NCI-H82 (cell line): ENCODE measurements around the gene LCMT1.
"Not testable (repeated sequence)": the region's sequence is repeated elsewhere in the genome, so short reads cannot be mapped to it uniquely, and the experiment has no call there.

Source experiments
- DNase-seq: peaks from one replicate; lab custom pipeline; 2025; lab: John Stamatoyannopoulos, UW

Gene LCMT1

DNA sequence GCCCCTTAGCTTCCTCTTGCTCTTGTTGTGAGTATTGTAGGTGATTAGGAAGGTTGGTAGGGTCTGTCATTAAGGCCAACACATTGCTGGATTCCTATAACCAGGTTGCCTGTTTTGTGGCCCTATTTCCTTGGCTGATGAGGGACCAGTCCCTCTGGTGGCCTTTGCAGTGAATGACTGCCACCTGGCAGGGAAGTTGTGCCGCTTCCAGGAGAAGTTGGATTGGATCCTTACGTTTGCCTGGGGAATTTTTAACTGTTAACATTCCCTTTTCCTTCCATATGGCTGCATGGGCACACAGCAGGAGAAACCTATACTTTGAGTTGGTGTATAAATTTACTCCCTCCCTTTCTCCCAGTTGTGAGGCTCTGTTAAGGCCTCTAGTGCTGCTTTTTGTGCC lies 32.4 kb downstream of the LCMT1 start:
- peak; percentile 27 for DNase-seq

DNA sequence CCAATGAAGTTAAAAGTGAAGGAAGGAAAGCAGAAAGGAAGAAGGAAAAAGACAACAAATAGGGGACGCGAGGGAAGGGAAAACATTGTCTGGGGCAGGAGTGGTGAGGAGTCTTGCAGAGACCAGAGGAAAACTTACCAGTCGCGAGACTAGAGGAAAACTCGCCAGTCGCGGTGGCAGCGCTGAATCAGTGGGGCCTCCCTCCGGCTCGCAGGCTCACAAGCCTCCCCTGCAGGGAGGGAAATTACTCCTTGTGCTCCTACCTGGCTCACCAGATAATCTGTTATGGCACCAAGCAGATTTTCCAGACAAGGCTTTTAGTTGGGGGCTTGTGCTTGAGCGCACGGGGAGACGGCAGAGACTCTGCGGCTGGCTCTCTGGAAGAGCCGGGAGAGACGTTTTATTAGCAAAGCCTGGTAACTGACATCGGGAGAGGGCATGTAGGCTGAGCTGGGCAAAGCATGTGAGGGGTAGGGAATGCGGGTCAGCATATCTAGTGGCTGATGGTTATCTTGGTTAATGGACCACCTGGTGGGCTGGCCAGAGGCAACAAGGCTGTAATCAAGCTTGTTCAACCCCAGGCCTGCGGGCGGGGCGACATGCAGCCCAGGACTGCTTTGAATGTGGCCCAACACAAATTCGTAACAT lies 37.1 kb downstream of the LCMT1 start:
- DNase-seq = no peak

DNA sequence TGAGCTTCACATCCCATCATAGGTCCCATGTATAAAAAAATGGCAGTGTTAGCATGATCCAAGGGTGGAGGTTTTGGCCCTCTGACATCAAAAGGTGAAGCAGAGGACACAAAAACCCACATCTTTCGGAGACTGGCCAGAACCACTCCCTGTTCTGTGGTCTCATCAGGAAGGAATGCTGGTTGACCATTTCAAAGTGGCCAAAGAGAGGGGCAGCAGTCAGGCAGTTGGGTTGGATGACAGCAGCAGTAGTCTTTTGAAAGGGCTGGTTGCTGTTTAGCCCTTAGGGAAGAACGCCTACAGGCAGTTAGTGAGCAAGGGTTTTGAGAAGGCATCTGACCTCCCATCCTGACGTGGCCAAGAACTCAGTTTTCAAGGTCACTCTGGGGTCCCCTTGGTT lies 40.5 kb downstream of the LCMT1 start:
- no peak for DNase-seq

DNA sequence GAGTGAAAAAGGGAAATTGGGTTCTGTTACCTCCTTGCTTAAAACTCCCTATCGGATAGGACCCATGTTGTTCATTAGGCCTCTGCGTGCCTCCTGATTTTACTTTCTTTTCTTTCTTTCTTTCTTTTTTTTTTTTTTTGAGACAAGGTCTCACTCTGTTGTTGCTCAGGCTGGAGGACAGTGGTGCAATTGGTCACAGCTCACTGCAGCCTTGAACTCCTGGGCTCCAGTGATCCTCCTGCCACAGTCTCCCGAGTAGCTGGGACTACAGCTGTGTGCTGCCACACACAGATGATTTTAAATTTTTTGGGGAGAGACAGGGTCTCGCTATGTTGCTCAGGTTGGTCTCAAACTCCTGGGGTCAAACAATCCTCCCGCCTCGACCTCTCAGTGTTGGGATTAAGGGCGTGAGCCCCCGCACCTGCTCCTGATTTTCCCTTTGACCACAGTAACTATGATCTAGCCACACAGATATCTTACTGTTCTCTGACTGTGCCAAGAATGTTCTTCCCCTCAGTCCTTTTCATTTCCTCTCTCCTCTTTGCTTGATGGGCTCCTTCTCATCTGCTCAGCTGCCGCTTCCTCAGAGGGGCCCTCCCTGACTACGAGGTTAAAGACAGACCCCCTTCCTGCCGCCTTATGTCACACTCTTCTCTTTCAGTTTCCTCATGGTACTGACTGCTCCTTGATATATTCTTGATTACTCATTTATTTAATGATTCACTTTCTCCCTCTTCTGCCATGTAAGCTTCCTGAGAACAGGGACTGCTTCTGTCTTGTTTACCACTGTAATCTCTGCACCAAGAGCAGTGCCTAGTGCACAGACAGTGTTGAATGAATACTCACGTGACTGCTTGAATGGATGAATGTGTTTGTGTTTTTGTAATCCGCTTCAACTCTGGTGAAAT lies 44.3 kb downstream of the LCMT1 start:
- DNase-seq = no peak

DNA sequence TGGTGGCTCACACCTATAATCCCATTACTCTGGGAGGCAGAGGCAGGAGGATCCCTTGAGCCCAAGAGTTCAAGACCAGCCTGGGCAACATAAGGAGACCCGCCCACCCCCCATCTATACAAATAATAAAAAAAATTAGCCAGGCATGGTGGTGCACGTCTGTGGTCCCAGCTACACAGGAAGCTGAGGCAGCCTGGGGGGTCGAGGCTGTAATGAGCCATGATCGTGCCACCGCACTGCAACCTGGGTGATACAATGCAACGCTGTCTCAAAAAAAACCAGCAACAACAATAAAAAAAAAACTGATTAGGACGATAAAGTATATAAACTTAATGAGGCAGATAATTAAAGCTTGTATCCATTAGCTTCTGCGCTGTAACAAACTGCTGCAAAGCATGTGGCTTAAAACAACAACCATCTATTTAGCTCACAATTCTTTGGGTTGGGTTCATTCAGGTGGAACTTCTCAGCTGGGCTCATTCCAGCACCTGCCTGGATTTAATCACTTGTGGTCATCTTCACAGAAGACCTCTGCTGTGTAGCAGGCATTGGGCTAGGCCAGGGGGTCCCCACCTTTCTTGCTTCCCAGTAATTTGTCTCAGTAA lies 45.8 kb downstream of the LCMT1 start:
- no peak for DNase-seq

DNA sequence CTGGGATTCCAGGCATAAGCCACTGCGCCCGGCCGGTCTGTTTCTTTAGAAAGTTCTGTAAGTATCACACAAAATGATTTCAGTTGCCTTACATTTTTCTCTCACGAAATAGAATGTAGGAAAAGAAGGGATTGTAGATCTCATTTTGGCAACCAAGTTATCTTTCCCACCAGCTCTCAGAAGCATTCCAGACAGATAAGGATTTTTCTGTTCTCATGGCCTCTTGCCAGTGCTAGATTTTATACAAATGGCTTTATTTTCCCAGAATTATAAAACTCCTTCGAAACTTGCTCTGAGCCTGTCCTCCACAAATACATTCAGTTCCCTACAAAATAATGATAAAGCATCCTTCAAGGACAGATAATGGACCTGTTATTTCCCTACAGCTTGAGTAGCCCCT lies 46.9 kb downstream of the LCMT1 start:
- DNase-seq = no peak

DNA sequence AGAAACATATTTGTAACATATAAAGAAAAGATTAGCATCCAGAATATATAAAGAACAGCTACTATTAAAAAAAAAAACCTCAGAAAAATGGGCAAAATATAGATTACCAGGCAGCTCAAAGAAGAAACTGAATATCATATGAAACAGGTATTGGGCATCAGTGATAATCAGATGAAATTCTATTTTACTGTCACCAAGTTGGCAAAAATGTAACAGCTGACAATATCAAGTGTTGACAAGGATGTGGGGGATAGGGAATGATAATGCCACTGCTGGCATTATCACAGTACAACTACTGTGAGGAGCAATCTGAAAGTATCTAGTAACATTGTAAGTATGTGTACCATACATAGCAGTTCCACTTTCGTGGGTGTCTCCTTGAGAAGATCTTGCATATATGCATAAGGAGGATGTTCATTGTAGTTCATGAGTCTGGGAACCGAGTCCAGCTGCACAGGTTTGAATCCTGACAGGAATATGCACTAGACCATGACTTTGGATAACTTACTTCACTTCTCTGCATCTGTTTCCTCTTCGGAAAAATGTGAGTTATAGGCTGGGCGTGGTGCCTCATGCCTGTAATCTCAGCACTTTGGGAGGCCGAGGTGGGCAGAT lies 50.3 kb downstream of the LCMT1 start:
- DNase-seq = no peak

DNA sequence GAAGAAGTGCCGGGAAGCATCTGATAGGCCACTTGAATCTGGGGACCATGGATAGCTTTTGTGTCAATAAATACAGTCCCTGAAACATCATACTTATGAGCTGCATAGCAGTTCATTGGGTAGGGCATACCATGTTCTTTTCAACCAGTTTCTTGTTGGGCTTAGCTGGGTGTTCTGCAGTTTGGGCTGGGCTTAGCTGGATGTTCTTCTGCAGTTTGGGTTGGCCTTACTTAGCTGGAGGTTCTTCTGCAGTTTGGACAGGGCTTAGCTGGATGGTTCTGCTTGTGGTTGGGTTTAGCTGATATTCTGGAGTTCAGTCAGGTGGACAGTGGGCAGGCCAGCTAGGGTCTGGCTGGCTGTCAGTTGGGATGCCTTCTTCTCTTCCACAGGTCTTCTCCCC lies 52.1 kb downstream of the LCMT1 start:
- no peak for DNase-seq

DNA sequence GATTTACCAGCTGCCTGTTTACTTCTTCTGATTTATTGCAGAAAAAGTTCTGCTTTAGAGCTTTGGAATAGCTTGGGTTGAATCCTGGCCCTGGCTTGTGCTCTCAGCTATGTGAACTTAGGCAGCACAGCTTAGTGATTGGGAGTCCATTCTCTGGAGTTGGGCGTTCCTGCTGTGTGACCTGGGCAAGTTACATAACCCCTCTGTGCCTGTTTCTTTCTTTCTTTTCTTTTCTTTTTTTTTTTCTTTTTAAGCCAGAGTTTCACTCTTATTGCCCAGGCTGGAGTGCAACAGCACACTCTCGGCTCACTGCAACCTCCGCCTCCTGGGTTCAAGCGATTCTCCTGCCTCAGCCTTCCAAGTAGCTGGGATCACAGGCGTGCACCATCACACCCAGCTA lies 53.7 kb downstream of the LCMT1 start:
- DNase-seq = no peak

DNA sequence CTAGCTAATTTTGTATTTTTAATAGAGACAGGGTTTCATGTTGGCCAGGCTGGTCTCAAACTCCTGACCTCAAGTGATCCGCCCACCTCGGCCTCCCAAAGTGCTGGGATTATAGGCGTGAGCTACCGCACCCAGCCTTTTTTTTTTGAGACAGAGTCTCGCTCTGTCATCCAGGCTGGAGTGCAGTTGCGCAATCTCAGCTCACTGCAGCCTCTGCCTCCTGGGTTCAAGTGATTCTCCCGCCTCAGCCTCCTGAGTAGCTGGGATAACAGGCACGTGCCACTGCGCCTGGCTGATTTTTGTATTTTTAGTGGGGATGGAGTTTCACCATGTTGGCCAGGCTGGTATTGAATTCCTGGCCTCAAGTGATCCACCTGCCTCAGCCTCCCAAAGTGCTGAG lies 56.4 kb downstream of the LCMT1 start:
- not testable (repeated sequence) for DNase-seq

DNA sequence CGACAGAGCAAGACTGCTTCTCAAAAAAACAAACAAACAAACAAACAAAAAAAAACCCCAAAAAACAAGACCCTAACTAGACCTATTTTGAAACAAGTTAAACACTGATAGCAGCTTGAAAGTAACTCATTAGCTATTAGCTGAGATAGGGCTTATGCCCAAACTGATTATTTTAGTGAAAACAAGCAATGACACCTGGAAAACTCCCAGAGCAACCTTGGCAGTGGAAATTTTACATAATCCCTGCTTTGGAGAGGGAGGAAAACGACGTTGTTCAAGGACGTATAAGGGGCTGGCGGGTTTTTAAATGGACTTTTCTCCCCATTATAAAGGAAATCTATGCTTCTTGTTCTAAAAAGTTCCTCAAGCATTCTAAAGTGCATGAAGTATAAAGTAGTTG lies 59.8 kb downstream of the LCMT1 start:
- no peak for DNase-seq

DNA sequence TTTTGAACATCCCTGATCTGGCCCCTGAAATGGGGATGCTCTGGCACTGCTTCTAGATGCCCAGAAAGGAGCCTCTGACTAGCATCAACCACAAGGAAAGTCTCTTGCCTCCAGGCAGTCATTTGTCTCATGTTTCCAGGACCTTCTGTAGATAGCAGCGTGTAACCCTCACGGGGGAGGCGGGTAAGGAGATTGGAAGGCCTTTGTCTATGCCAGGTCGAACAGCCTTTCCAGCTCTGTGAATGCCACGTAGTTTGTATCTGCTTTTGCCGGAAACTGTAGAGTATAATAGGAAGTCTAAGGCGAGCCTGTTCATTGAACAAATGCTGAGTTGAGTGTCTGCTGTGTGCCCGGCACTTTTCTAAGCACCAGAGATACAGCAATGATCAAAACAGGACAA lies 61.3 kb downstream of the LCMT1 start:
- DNase-seq = no peak

DNA sequence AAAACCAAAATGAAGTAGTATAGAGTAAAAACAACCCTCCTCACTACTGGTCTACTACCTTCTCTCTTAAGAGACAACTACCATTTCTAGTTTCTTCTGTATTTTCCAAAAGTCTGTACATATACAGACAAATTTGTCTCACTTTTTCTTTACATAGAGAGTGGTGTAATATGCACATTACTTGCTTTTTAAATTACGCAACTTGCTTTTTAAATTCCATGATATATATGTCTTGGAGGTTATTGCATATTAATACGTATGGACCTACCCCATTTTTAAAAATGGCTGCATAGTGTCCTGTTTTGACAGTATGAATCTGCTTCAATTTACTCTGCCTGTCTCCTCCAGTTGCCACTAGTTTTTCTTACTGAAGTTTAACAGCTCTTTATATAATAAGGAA lies 62.7 kb downstream of the LCMT1 start:
- no peak for DNase-seq

DNA sequence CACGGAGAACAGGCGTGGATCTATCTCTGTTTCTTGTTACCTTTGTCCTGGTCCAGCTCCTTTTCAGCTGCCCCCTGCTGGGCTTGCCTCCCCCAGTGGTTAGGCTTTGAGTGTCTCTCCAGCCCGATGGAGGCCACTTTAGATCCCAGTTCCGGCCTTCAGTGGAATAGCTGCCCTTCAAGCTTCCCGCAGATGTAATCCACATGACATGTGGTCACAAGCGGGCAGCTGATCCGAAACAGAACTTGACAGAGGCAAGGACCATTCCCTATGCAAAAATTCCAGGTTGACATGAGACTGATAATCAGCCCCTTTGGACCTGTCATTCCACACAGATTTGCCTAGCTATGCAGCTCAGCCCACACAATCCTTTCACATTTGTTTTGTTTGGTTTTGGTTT lies 64.6 kb downstream of the LCMT1 start:
- DNase-seq = peak; percentile 5

DNA sequence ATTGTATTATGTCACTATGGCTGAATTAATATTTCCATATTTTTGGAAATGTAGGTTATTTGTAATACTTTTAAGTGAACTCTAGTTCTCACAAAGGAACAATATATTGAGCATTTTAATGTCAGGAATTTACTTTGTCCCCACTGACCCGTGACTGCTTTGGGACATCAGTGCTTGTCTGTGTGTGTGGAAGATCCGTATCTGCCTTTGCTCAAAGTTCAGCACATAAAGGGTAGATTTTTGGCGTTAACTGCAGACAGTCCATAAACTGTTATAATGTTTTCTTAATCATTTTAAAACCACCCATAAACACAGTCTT lies 65.9 kb downstream of the LCMT1 start:
- no peak for DNase-seq

DNA sequence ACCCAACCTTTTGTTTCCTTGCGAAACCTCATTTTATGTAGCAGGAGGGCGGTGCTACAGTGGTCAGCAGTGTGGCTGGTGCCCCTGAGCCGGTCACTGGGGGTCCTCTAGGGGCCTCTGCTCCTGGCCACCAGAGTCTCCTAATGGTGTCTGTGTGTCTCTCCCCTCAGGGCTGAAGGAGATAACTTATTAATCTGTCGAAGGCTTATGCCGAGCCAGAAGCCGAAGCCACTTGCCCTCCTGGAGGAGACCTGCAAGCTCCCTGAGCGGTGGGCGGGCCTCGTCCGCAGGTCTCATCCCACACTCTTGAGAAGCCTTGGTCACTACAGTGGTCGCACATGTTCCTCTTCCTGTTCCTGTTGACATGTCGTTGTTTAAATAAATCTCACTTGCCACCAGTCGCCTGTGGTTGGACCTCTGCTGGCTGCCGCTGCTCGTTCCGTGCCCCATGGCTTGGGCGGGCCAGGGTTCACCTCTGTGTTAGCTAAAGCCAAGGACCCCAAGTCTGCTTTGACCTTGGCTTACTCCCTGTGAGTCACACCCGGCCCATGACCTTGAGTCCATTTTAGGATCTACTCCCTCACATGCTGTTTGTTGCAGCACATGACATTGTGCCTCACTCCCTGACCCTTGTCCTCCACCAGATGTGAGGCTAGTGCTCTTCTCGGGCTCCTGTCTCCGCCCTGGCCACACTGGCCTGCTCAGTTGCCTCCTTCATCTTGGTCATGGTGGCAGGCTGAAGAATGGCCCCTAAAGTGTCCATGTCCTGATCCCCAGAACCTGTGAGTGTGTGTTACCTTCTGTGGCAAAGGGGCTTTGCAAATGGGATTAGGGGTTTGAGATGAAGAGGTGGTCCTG lies 66.5 kb downstream of the LCMT1 start:
- no peak for DNase-seq

DNA sequence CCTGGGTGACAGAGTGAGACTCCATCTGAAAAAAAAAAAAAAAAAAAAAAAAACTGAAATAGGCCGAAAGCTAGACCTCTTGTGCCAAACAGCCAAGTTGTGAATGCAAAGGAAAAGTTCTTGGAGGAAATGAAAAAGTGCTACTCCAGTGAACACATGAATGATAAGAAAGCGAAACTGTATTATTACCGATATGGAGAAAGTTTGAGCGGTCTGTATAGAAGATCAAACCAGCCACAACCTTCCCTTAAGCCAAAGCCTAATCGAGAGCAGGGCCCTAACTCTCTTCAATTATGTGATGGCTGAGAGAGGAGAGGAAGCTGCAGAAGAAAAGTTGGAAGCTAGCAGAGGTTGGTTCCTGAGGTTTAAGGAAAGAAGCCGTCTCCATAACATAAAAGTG lies 69.7 kb downstream of the LCMT1 start:
- not testable (repeated sequence) for DNase-seq

DNA sequence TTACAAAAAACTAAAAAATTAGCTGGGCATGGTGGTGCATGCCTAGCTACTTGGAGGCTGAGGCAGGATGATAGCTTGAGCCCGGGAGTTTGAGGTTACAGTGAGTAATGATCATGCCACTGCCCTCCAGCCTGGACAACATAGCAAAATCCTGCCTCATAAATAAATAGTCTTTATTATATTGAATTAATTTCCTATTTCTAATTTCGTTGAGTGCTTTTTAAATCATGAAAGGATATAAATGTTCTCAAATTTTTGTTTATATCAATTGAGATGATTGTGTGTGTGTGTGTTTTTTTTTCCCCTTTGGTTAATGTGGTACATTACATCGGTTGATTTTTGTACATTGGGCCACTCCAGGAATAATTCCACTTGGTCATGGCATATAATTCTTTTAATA lies 73.2 kb downstream of the LCMT1 start:
- no peak for DNase-seq

DNA sequence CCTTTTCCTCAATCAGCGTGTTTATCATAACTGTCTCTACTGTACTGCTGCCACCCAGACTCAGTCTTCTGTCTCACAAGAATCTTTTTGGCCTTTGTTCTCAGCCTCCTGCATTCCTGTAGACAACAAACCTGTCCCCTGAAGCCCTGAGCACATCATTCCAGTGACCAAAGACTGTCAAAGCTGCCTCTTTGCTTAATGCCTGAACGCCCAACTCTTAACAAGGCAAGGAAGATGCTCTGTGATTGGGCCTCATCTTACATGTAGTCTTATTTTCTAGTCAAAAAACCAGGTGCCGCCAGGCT lies 75.9 kb downstream of the LCMT1 start:
- DNase-seq = no peak

DNA sequence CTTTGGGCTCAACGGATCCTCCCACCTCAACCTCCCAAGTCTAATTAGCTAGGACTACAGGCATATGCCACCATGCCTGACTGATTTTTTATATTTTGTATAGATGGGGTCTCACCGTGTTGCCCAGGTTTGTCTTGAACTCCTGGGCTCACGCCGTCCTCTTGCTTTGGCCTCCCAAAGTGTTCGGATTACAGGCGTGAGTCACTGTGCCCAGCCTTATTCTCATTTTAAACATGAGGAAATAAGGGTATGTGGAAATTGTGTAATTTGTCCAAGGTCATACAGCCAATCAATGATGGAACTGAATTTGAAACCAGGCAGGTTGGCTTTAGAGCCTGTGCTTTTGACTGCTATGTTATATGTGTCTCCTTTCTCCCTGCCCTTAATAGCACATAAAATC lies 77.8 kb downstream of the LCMT1 start:
- no peak for DNase-seq

DNA sequence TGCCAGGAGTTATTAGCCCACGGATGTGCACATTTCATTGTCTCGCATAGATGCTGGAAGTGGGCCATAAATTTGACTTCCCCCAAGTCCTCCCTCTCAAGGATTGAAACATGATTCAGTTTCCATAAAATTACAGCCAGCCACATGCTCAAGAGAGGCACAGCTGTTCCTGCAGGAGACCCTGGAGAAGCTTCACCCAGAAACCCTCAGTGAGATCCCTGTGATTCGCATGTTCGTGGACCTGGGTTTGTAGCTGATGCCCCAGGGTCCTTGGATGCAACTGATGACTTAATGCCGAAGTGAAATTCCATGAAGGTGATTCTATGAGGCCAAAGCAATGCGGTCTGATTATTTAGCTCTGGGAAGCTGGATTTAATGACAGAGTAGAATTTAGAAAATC lies 80.6 kb downstream of the LCMT1 start:
- DNase-seq = no peak

DNA sequence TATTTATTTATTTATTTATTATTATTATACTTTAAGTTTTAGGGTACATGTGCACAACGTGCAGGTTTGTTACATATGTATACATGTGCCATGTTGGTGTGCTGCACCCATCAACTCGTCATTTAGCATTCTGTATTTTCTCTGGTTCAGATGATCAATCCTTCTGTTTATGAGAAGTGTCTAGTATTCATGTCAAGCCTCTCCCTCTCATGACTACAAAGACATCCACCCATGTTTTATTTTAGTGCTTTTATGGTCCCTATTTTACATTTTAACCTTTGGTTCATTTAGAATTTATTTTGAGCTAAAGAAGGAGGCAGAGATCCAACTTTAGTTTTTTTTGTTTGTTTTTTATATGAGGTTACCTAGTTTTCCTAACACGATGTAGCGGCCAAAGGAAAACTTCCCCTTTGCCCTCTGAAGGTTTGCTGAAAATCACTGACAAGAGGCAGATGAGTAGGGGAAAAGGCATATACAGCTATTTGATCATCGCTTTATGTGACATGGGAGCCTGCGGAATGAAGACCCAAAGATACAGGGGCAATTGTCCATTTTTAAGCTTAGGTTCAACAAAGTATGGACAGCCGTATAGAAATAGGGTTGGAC lies 82.8 kb downstream of the LCMT1 start:
- DNase-seq = no peak
